K562 (cell line): ENCODE measurements around the gene CREB5. TPM values are rescaled to one million over a fixed set of nuclear protein-coding genes. Genes with fewer than 3 reads are reported as not detected.

Experiments used
- ATAC-seq: fragments of 200-7000 bp; cut with Tn5 transposase; 3 replicates; pipeline ENCODE4 v1.9.1; 2020; ENCODE audit warnings: moderate library complexity
- BruUV-seq: library from RNA; stranded (reverse); fragments of 400-500 nt; replicated peaks from 2 replicates; lab custom pipeline; 2021; lab: Mats Ljungman, UMichigan
- CTCF ChIA-PET: fragments of 300-600 bp; formaldehyde crosslinking; extraction: SDS; loops from one replicate; lab custom pipeline; 2021; ENCODE audit warnings: low intra/inter-chr PET ratio; lab: Yijun Ruan, JAX
- POLR2A ChIA-PET: fragments of 300-600, 350-650 bp; sonication (Branson Sonifier 250); formaldehyde crosslinking; extraction: SDS; loops from one replicate; lab custom pipeline; 2021; ENCODE audit warnings: antibody characterized with exemption, inconsistent platforms; lab: Yijun Ruan, JAX
- DNase-seq, 4 experiments: peaks; one replicate each; pipeline versions ENCODE4 v3.0.0 to v3.0.0-alpha.2; 2011 to 2018; ENCODE audit warnings: low spot score in 3 of 4, mixed read lengths in 3 of 4; ENCODE audit errors: extremely low read depth in 1 of 4
- FAIRE-seq: peaks from 2 replicates; lab custom pipeline; 2011; peaks lifted over from hg19 to GRCh38; lab: Jason Lieb, UNC
- H2AFZ ChIP-seq: 2 replicates; pipeline ENCODE4 v1.6.0; 2011; ENCODE audit warnings: low read depth, low read length, control low read depth, inconsistent platforms
- H3K27ac ChIP-seq: fragments of 200-600 bp; 3 replicates; pipeline ENCODE4 v1.8.0; 2011; ENCODE audit warnings: low read depth, mild to moderate bottlenecking, control low read depth, inconsistent platforms, low read length, moderate library complexity, mixed read lengths; ENCODE audit errors: extremely low read depth
- H3K27me3 ChIP-seq, 2 experiments: fragments of 300-600 bp in 1 of 2; 2 replicates in 1 of 2; 3 replicates in 1 of 2; pipeline versions ENCODE4 v1.6.0 to v1.8.0; 2011; ENCODE audit warnings: inconsistent platforms in 2 of 2, low read length in 2 of 2, mild to moderate bottlenecking in 1 of 2, mixed read lengths in 1 of 2, moderate library complexity in 1 of 2; ENCODE audit not compliant: control insufficient read depth in 2 of 2, insufficient read depth in 2 of 2
- H3K36me3 ChIP-seq: fragments of 300-600 bp; 3 replicates; pipeline ENCODE4 v1.8.0; 2011; ENCODE audit warnings: mild to moderate bottlenecking, low read length, inconsistent platforms; ENCODE audit not compliant: control insufficient read depth, insufficient read depth
- H3K4me1 ChIP-seq, 2 experiments: fragments of 200-600 bp in 1 of 2; replicated peaks in 1 of 2; 2 replicates in 1 of 2; 3 replicates in 1 of 2; pipeline versions ENCODE4 v1.5.1 to v1.8.0; 2011; ENCODE audit warnings: inconsistent platforms in 2 of 2, low read length in 2 of 2, mild to moderate bottlenecking in 1 of 2, mixed read lengths in 1 of 2, moderate library complexity in 1 of 2; ENCODE audit not compliant: control insufficient read depth in 2 of 2, insufficient read depth in 2 of 2
- H3K4me2 ChIP-seq: 2 replicates; pipeline ENCODE4 v1.6.1; 2011; ENCODE audit warnings: low read length, control low read depth, inconsistent platforms, mixed read lengths; ENCODE audit not compliant: insufficient read depth
- H3K4me3 ChIP-seq: fragments of 200-600 bp; sonication (generic), shearing (Covaris generic); 2 replicates; pipeline ENCODE4 v1.5.1; 2016; ENCODE audit warnings: control low read depth, inconsistent platforms
- H3K79me2 ChIP-seq: fragments of 200-600 bp; 3 replicates; pipeline ENCODE4 v1.8.0; 2011; ENCODE audit warnings: low read length, inconsistent platforms; ENCODE audit not compliant: control insufficient read depth, insufficient read depth
- H3K9ac ChIP-seq, 2 experiments: 2 replicates each; pipeline versions ENCODE4 v1.6.0 to v1.6.1; 2011; ENCODE audit warnings: low read depth in 2 of 2, low read length in 2 of 2, control low read depth in 1 of 2, inconsistent platforms in 1 of 2, mild to moderate bottlenecking in 1 of 2, mixed read lengths in 1 of 2; ENCODE audit not compliant: insufficient read depth in 1 of 2
- H3K9me1 ChIP-seq: one replicate; pipeline ENCODE4 v1.6.0; 2011; ENCODE audit warnings: inconsistent platforms, mild to moderate bottlenecking, low read length, moderate library complexity; ENCODE audit not compliant: control insufficient read depth, insufficient read depth
- H3K9me3 ChIP-seq: replicated peaks from 2 replicates; pipeline ENCODE4 v1.5.1; 2011; ENCODE audit warnings: low read depth, low read length, inconsistent platforms; ENCODE audit not compliant: control insufficient read depth, insufficient read depth
- H4K20me1 ChIP-seq: replicated peaks from 2 replicates; pipeline ENCODE4 v1.6.1; 2011; ENCODE audit warnings: low read length, inconsistent platforms, mixed read lengths; ENCODE audit not compliant: control insufficient read depth, insufficient read depth
- CREB5 ChIP-seq: fragments of 250-450 bp; sonication (Bioruptor Pico); IDR thresholded peaks from 2 replicates; pipeline ENCODE4 v1.5.0; 2020; ENCODE audit warnings: mild to moderate bottlenecking
- EHMT2 ChIP-seq: fragments of 450-650 bp; IDR thresholded peaks from 2 replicates; pipeline ENCODE4 v1.6.1; 2018; ENCODE audit warnings: antibody characterized with exemption
- ZNF212 ChIP-seq: fragments of 450-650 bp; formaldehyde crosslinking; IDR thresholded peaks from 2 replicates; pipeline ENCODE4 v1.4.0; 2020; ENCODE audit warnings: mild to moderate bottlenecking
- ZNF511 ChIP-seq: sonication (generic); formaldehyde crosslinking; IDR thresholded peaks from 2 replicates; pipeline ENCODE4 v1.8.0; 2022; ENCODE audit warnings: mild to moderate bottlenecking, missing genetic modification reagents
- WGBS: fragments of 100-300 bp; shearing (Covaris generic); methylation state at CpG from one replicate; pipeline ENCODE4 v1.1.6; 2016; ENCODE audit warnings: low coverage, mixed read lengths; ENCODE audit not compliant: insufficient coverage; ENCODE audit errors: missing lambda C conversion rate; 5-methylcytosine and 5-hydroxymethylcytosine counted together
- in situ Hi-C: fragments of 300-500 bp; cut with MboI; formaldehyde crosslinking; loops from 4 replicates; pipeline ENCODE4 v1.15.0; 2018; ENCODE audit warnings: inconsistent platforms, mixed read lengths
- intact Hi-C: fragments of 100-400 bp; cut with micrococcal nuclease; formaldehyde crosslinking; loops from 2 replicates; pipeline ENCODE4 v1.14.2; 2022
- polyA plus RNA-seq, 8 experiments: library from polyadenylated mRNA; depleted of rRNA in 4 of 8; stranded (reverse) in 5 of 8; unstranded in 3 of 8; fragments of >200 nt; fragmentation: Nextera tagmentation in 2 of 8; fragmentation: Illumina TruSeq in 1 of 8; extraction: Ambion mirVana in 2 of 8; extraction: Trizol in 1 of 8; gene quantifications; 2 replicates each; pipeline versions ENCODE4 v1.2.1 to v1.2.3, GENCODE V29; 2011 to 2014; ENCODE audit warnings: inconsistent platforms in 1 of 8, missing spikeins in 1 of 8
- total RNA-seq, 7 experiments: library from RNA; depleted of rRNA in 6 of 7; stranded (reverse); fragments of >200 nt in 6 of 7; fragmentation: Illumina TruSeq in 2 of 7; extraction: Trizol in 2 of 7; gene quantifications; 2 replicates each; pipeline versions ENCODE4 v1.2.1 to v1.2.3, GENCODE V29; 2011 to 2021; ENCODE audit warnings: low replicate concordance in 1 of 7

The CREB5 gene
- total and polyA plus RNA-seq, 9 of the 15 experiments (the other 6 are each of a cell fraction or from before 2014, with no cell fraction given): 0.33 to 6.4 (median 1.8) TPM

- Histone ChIP-seq H3K9me1 (peaks cover 3% of the 10 kb centered on the region), H3K36me3 (no peaks in the 10 kb centered on the region), H3K4me2 (no peak overlapping the region), H3K27me3 (peaks cover 0 to 6% of the 10 kb centered on the region in 2 experiments; a peak in 4 of 5 replicates), H3K9me3 (no peaks in the 10 kb centered on the region), H4K20me1 (no peaks in the 10 kb centered on the region), H3K4me3 (no peak overlapping the region), H3K79me2 (no peaks in the 10 kb centered on the region), H3K27ac (no peak overlapping the region), H2AFZ (no peak overlapping the region), H3K9ac (no peak overlapping the region), H3K4me1 (peaks cover 0 to 8% of the 10 kb centered on the region in 2 experiments; a peak in 3 of 5 replicates)
- no peak for FAIRE-seq
- ATAC-seq: no peak
- ChIA-PET CTCF (no interaction called here), POLR2A (no interaction called here)
- no peak for TF ChIP-seq ZNF511
- TF ChIP-seq ZNF212 (CRISPR knock-in tag): no peak
- TF ChIP-seq CREB5 (CRISPR knock-in tag): no peak
- no peak for TF ChIP-seq EHMT2
- intact Hi-C loops: no loop called here
- no peak for DNase-seq
- 0% methylated on average over 5 of the region's 5 CpGs for WGBS
- BruUV-seq: no TSS peak
- in situ Hi-C loops: loop anchor here (10.0 kb wide), 1 partner anchor 472 kb away; no protein-coding TSS in a partner anchor
Observed at GRCh38 chr7:28856656-28857055, 444.3 kb downstream of the CREB5 start.
